ENCODE results near the gene MAEL.
"Not testable (repeated sequence)": the region's sequence is repeated elsewhere in the genome, so short reads cannot be mapped to it uniquely, and the experiment has no call there.

The MAEL gene

GRCh38 chr1:167000546-167000945 is 11.5 kb downstream of the MAEL start:
- DNase-seq (no peak), ATAC-seq (replicated peaks) (no peak)
- H3K4me3 Mint-ChIP-seq: no peak overlapping the region
- H3K4me1 Mint-ChIP-seq (ENCODE audit: low read depth in 2 of 2): no peaks in the 10 kb centered on the region
- no peaks in the 10 kb centered on the region for H3K36me3 Mint-ChIP-seq (ENCODE audit: insufficient read depth)
- H3K9me3 Mint-ChIP-seq: no peaks in the 10 kb centered on the region
- no peak overlapping the region for H3K27ac Mint-ChIP-seq
- H3K27me3 Mint-ChIP-seq: peaks cover 51 to 58% of the 10 kb centered on the region in 2 donors

GRCh38 chr1:167002354-167002753 is 13.3 kb downstream of the MAEL start:
- Mint-ChIP-seq H3K27ac (no peak overlapping the region), H3K9me3 (no peaks in the 10 kb centered on the region), H3K27me3 (peaks cover 38 to 40% of the 10 kb centered on the region in 2 donors), H3K4me3 (no peak overlapping the region), H3K36me3 (ENCODE audit: insufficient read depth) (no peaks in the 10 kb centered on the region), H3K4me1 (ENCODE audit: low read depth in 2 of 2) (no peaks in the 10 kb centered on the region)
- ATAC-seq (replicated peaks) (no peak), DNase-seq (no peak)

- no peak for ATAC-seq (replicated peaks)
- Mint-ChIP-seq H3K36me3 (ENCODE audit: insufficient read depth) (no peaks in the 10 kb centered on the region), H3K4me3 (no peak overlapping the region), H3K27me3 (peaks cover 26 to 27% of the 10 kb centered on the region in 2 donors), H3K4me1 (ENCODE audit: low read depth in 2 of 2) (no peaks in the 10 kb centered on the region), H3K27ac (no peak overlapping the region), H3K9me3 (no peaks in the 10 kb centered on the region)
- no peak for DNase-seq
These were observed 14.6 kb downstream of the MAEL start for GRCh38 chr1:167003711-167004110.

- Mint-ChIP-seq H3K4me3 (no peak overlapping the region), H3K9me3 (no peaks in the 10 kb centered on the region), H3K36me3 (ENCODE audit: insufficient read depth) (no peaks in the 10 kb centered on the region), H3K27ac (no peak overlapping the region), H3K27me3 (peaks cover 46 to 64% of the 10 kb centered on the region in 2 donors), H3K4me1 (ENCODE audit: low read depth in 2 of 2) (no peaks in the 10 kb centered on the region)
- DNase-seq: no peak
- ATAC-seq (replicated peaks): no peak
These were observed 22.6 kb downstream of the MAEL start for GRCh38 chr1:167011560-167012191.

- Mint-ChIP-seq H3K27ac (no peak overlapping the region), H3K4me1 (ENCODE audit: low read depth in 2 of 2) (no peaks in the 10 kb centered on the region), H3K36me3 (ENCODE audit: insufficient read depth) (no peaks in the 10 kb centered on the region), H3K9me3 (no peaks in the 10 kb centered on the region), H3K4me3 (no peak overlapping the region), H3K27me3 (peaks cover 46 to 60% of the 10 kb centered on the region in 2 donors)
- no peak for ATAC-seq (replicated peaks)
- DNase-seq: no peak
These were observed 23.5 kb downstream of the MAEL start for GRCh38 chr1:167012570-167012969.

- no peak overlapping the region for H3K27ac Mint-ChIP-seq
- no peaks in the 10 kb centered on the region for H3K9me3 Mint-ChIP-seq
- no peaks in the 10 kb centered on the region for H3K36me3 Mint-ChIP-seq (ENCODE audit: insufficient read depth)
- no peaks in the 10 kb centered on the region for H3K4me1 Mint-ChIP-seq (ENCODE audit: low read depth in 2 of 2)
- ATAC-seq (replicated peaks) (no peak), DNase-seq (no peak)
- H3K4me3 Mint-ChIP-seq: no peak overlapping the region
- peaks cover 46 to 60% of the 10 kb centered on the region in 2 donors for H3K27me3 Mint-ChIP-seq
These were observed 24.2 kb downstream of the MAEL start for GRCh38 chr1:167013108-167013929.

- DNase-seq: no peak
- Mint-ChIP-seq H3K27ac (no peak overlapping the region), H3K36me3 (ENCODE audit: insufficient read depth) (no peaks in the 10 kb centered on the region), H3K27me3 (peaks cover 24 to 55% of the 10 kb centered on the region in 2 donors), H3K4me1 (ENCODE audit: low read depth in 2 of 2) (no peaks in the 10 kb centered on the region), H3K9me3 (no peaks in the 10 kb centered on the region), H3K4me3 (no peak overlapping the region)
- no peak for ATAC-seq (replicated peaks)
These were observed 27.1 kb downstream of the MAEL start for GRCh38 chr1:167016100-167016750.

GRCh38 chr1:167022384-167022783 is 33.3 kb downstream of the MAEL start:
- Mint-ChIP-seq H3K36me3 (ENCODE audit: insufficient read depth) (no peaks in the 10 kb centered on the region), H3K9me3 (no peaks in the 10 kb centered on the region), H3K4me1 (ENCODE audit: low read depth in 2 of 2) (no peaks in the 10 kb centered on the region), H3K27ac (no peak overlapping the region), H3K4me3 (no peak overlapping the region), H3K27me3 (peaks cover 20 to 57% of the 10 kb centered on the region in 2 donors)
- no peak for ATAC-seq (replicated peaks)
- DNase-seq: no peak

GRCh38 chr1:167029553-167029952 is 40.5 kb downstream of the MAEL start:
- not testable (repeated sequence) for H3K9me3 Mint-ChIP-seq; H3K36me3 Mint-ChIP-seq (ENCODE audit: insufficient read depth); DNase-seq; H3K4me3 Mint-ChIP-seq; ATAC-seq (replicated peaks); H3K4me1 Mint-ChIP-seq (ENCODE audit: low read depth in 2 of 2); H3K27ac Mint-ChIP-seq
- H3K27me3 Mint-ChIP-seq: peaks cover 36 to 51% of the 10 kb centered on the region in 2 donors

- Mint-ChIP-seq H3K36me3 (ENCODE audit: insufficient read depth) (no peaks in the 10 kb centered on the region), H3K4me3 (no peak overlapping the region)
These were observed 44.6 kb downstream of the MAEL start for GRCh38 chr1:167033646-167034045.

GRCh38 chr1:167043752-167044488 is 54.8 kb downstream of the MAEL start:
- Mint-ChIP-seq H3K4me3 (peak overlapping the region; percentile 83 to 86), H3K27me3 (peaks cover 7 to 14% of the 10 kb centered on the region in 2 donors), H3K9me3 (no peaks in the 10 kb centered on the region), H3K27ac (peak overlapping the region; percentile 81 to 88), H3K36me3 (ENCODE audit: insufficient read depth) (peaks cover 3% of the 10 kb centered on the region), H3K4me1 (ENCODE audit: low read depth in 2 of 2) (peaks cover 7 to 14% of the 10 kb centered on the region in 2 donors)
- peak; percentile 44 to 59 (median 55) for DNase-seq
- ATAC-seq (replicated peaks): peak; percentile 99

More at GRCh38 chr1:167033646-167034045, 44.6 kb downstream of the MAEL start:
- Mint-ChIP-seq H3K9me3 (no peaks in the 10 kb centered on the region), H3K4me1 (ENCODE audit: low read depth in 2 of 2) (no peaks in the 10 kb centered on the region), H3K27me3 (peaks cover 3 to 11% of the 10 kb centered on the region in 2 donors), H3K27ac (no peak overlapping the region)
- DNase-seq (no peak), ATAC-seq (replicated peaks) (no peak)

- no peak overlapping the region for H3K27ac Mint-ChIP-seq
- ATAC-seq (replicated peaks): no peak
- no peaks in the 10 kb centered on the region for H3K9me3 Mint-ChIP-seq
- DNase-seq: no peak
- no peaks in the 10 kb centered on the region for H3K27me3 Mint-ChIP-seq
- H3K36me3 Mint-ChIP-seq (ENCODE audit: insufficient read depth): peaks cover 5% of the 10 kb centered on the region
- no peaks in the 10 kb centered on the region for H3K4me1 Mint-ChIP-seq (ENCODE audit: low read depth in 2 of 2)
- H3K4me3 Mint-ChIP-seq: no peak overlapping the region
These were observed 62.8 kb downstream of the MAEL start for GRCh38 chr1:167051907-167052306.

GRCh38 chr1:167052389-167052788 is 63.3 kb downstream of the MAEL start:
- ATAC-seq (replicated peaks): no peak
- no peak for DNase-seq
- Mint-ChIP-seq H3K27me3 (no peaks in the 10 kb centered on the region), H3K27ac (no peak overlapping the region), H3K9me3 (no peaks in the 10 kb centered on the region), H3K4me1 (ENCODE audit: low read depth in 2 of 2) (no peaks in the 10 kb centered on the region), H3K36me3 (ENCODE audit: insufficient read depth) (peaks cover 5% of the 10 kb centered on the region), H3K4me3 (no peak overlapping the region)

All from effector memory CD8-positive, alpha-beta T cell (primary cell).